ENCODE data around the gene CABP2. TPM values are rescaled to one million over a fixed set of nuclear protein-coding genes. Genes with fewer than 3 reads are reported as not detected.
"Not testable (repeated sequence)": the region's sequence is repeated elsewhere in the genome, so short reads cannot be mapped to it uniquely, and the experiment has no call there.

Gene CABP2
- total RNA-seq, 1 experiment from 2014 or later, result not detected

- no peak for TF ChIP-seq CTCF (conservative IDR thresholded peaks at IDR 0.05)
- no peak for TF ChIP-seq EZH2 (IDR thresholded peaks at IDR 0.05; ENCODE audit: low read depth)
- Histone ChIP-seq H2AFZ (no peak overlapping the region), H3K4me2 (no peak overlapping the region), H3K9me2 (ENCODE audit: insufficient read depth) (no peaks in the 10 kb centered on the region), H3K4me3 (no peak overlapping the region), H3K36me3 (ENCODE audit: low read depth) (no peaks in the 10 kb centered on the region), H3K4me1 (replicated peaks; ENCODE audit: insufficient read depth) (peaks cover 14% of the 10 kb centered on the region), H3F3A (ENCODE audit: insufficient read depth, low read depth) (peaks cover 6% of the 10 kb centered on the region; the same call in 1 of the 2 replicates), H3K27ac (no peak overlapping the region), H3K79me2 (ENCODE audit: low read depth) (no peaks in the 10 kb centered on the region), H3K9me3 (ENCODE audit: insufficient read depth, low read depth) (peaks cover 4% of the 10 kb centered on the region; the same call in 1 of the 2 replicates), H4K20me1 (ENCODE audit: insufficient read depth) (no peaks in the 10 kb centered on the region), H3K27me3 (ENCODE audit: insufficient read depth, low read depth) (no peaks in the 10 kb centered on the region)
- ChIA-PET CTCF (no interaction called here), POLR2A (ENCODE audit: unreplicated experiment) (interaction anchor here (0.6 kb wide), 1 partner anchor 233 kb away, joined by 3 read pairs; no protein-coding TSS in a partner anchor)
- no TSS peak for BruUV-seq (replicated peaks)
- DNase-seq, result no peak
- intact Hi-C loops (cut with micrococcal nuclease; ENCODE audit: unreplicated experiment), result no loop called here
These were observed 48.2 kb upstream of the CABP2 start for GRCh38 chr11:67571443-67571842.

GRCh38 chr11:67564230-67564629 lies 41.0 kb upstream of the CABP2 start:
- peak in 1 of 2 experiments; percentile 64 for DNase-seq
- ChIA-PET CTCF (interaction anchor here (0.5 kb wide), 1 partner anchor 194 kb away, joined by 7 read pairs; no protein-coding TSS in a partner anchor), POLR2A (ENCODE audit: unreplicated experiment) (no interaction called here)
- Histone ChIP-seq H3K27me3 (ENCODE audit: insufficient read depth, low read depth) (no peaks in the 10 kb centered on the region), H4K20me1 (ENCODE audit: insufficient read depth) (no peaks in the 10 kb centered on the region), H3K27ac (peak overlapping the region; percentile 52), H3K4me1 (replicated peaks; ENCODE audit: insufficient read depth) (peaks cover 29% of the 10 kb centered on the region), H3K36me3 (ENCODE audit: low read depth) (no peaks in the 10 kb centered on the region), H3K9me2 (ENCODE audit: insufficient read depth) (no peaks in the 10 kb centered on the region), H3K79me2 (ENCODE audit: low read depth) (no peaks in the 10 kb centered on the region), H3K4me3 (peak overlapping the region; percentile 22; the same call in 1 of the 2 replicates), H3K4me2 (peak overlapping the region; percentile 64), H2AFZ (no peak overlapping the region), H3K9me3 (ENCODE audit: insufficient read depth, low read depth) (no peaks in the 10 kb centered on the region), H3F3A (ENCODE audit: insufficient read depth, low read depth) (peaks cover 5% of the 10 kb centered on the region; the same call in 1 of the 2 replicates)
- TSS peak; percentile 89 for BruUV-seq (replicated peaks)
- no peak for TF ChIP-seq CTCF (conservative IDR thresholded peaks at IDR 0.05)
- TF ChIP-seq EZH2 (IDR thresholded peaks at IDR 0.05; ENCODE audit: low read depth), result no peak
- intact Hi-C loops (cut with micrococcal nuclease; ENCODE audit: unreplicated experiment), result no loop called here

GRCh38 chr11:67563705-67564114 lies 40.5 kb upstream of the CABP2 start:
- H3F3A ChIP-seq (ENCODE audit: insufficient read depth, low read depth); intact Hi-C loops (cut with micrococcal nuclease; ENCODE audit: unreplicated experiment); BruUV-seq (replicated peaks); POLR2A ChIA-PET (ENCODE audit: unreplicated experiment); H4K20me1 ChIP-seq (ENCODE audit: insufficient read depth); H3K36me3 ChIP-seq (ENCODE audit: low read depth); H3K27me3 ChIP-seq (ENCODE audit: insufficient read depth, low read depth); H3K9me3 ChIP-seq (ENCODE audit: insufficient read depth, low read depth); H3K79me2 ChIP-seq (ENCODE audit: low read depth); H3K9me2 ChIP-seq (ENCODE audit: insufficient read depth): not testable (repeated sequence)
- DNase-seq, result peak; percentile 80 to 86
- H3K4me1 ChIP-seq (replicated peaks; ENCODE audit: insufficient read depth), result peaks cover 29% of the 10 kb centered on the region
- peak overlapping the region; percentile 64 for H3K4me2 ChIP-seq
- peak overlapping the region; percentile 22; the same call in 1 of the 2 replicates for H3K4me3 ChIP-seq
- CTCF ChIA-PET, result interaction anchor here (0.5 kb wide), 1 partner anchor 193 kb away, joined by 7 read pairs; no protein-coding TSS in a partner anchor
- H2AFZ ChIP-seq, result peak overlapping the region; percentile 63
- peak overlapping the region; percentile 52 for H3K27ac ChIP-seq

Measured in PC-9 (cell line).